Spinal cord (tissue), 4 donors: ENCODE data around the gene SELENBP1. TPM values are rescaled to one million over a fixed set of nuclear protein-coding genes. Genes with fewer than 3 reads are reported as not detected.

Experiments
- polyA plus RNA-seq, 2 donors: library from polyadenylated mRNA; unstranded; fragments of 120-200 nt; gene quantifications; one replicate each; pipeline ENCODE4 v1.2.1, GENCODE V29; 2013; ENCODE audit not compliant: insufficient read length in 2 of 2
- total RNA-seq, 2 donors: library from RNA; depleted of rRNA in 1 of 2; stranded (reverse); fragments of 120-200 nt in 1 of 2; fragments of >200 nt in 1 of 2; gene quantifications; one replicate each; pipeline versions ENCODE4 v1.2.3 to v1.2.4, GENCODE V29; 2013 to 2014

Gene SELENBP1
- total and polyA plus RNA-seq, 4 donors, result 13.6 to 147 (median 38.3) TPM

Other genes starting within 250 kb of the SELENBP1 start
- 10 to 100 TPM; 10.2 to 16.4 TPM for gene SEMA6C, start 226.1 kb downstream of the SELENBP1 start, total RNA-seq
- gene SEMA6C, start 226.1 kb downstream of the SELENBP1 start, polyA plus RNA-seq, result 10 to 100 TPM; 34.6 to 47.8 TPM
- gene TNFAIP8L2, start 216.1 kb downstream of the SELENBP1 start, total RNA-seq, result 1 to 10 TPM; 4.5 to 5.5 TPM
- 1 to 10 TPM; 3.2 to 3.9 TPM for gene TNFAIP8L2, start 216.1 kb downstream of the SELENBP1 start, polyA plus RNA-seq
- gene LYSMD1, start 206.8 kb downstream of the SELENBP1 start, total RNA-seq, result 10 to 100 TPM; 12.9 to 19.1 TPM
- gene LYSMD1, start 206.8 kb downstream of the SELENBP1 start, polyA plus RNA-seq, result 10 to 100 TPM; 17.9 to 18.7 TPM
- gene SCNM1, start 206.6 kb downstream of the SELENBP1 start, total RNA-seq, result 10 to 100 TPM; 26.1 to 59.3 TPM
- gene SCNM1, start 206.6 kb downstream of the SELENBP1 start, polyA plus RNA-seq, result 10 to 100 TPM; 54.8 to 55.8 TPM
- not detected for gene TMOD4, start 196.7 kb downstream of the SELENBP1 start, total RNA-seq
- gene TMOD4, start 196.7 kb downstream of the SELENBP1 start, polyA plus RNA-seq, result 1 to 10 TPM in 1 of 2 donors, not detected in 1; 1.2 TPM
- 10 to 100 TPM; 38.6 to 67.7 TPM for gene VPS72, start 182.5 kb downstream of the SELENBP1 start, total RNA-seq
- 10 to 100 TPM; 91.6 to 93.0 TPM for gene VPS72, start 182.5 kb downstream of the SELENBP1 start, polyA plus RNA-seq
- gene PIP5K1A, start 174.2 kb downstream of the SELENBP1 start, total RNA-seq, result 10 to 100 TPM; 44.0 to 59.3 TPM
- gene PIP5K1A, start 174.2 kb downstream of the SELENBP1 start, polyA plus RNA-seq, result 10 to 100 TPM; 34.9 to 50.9 TPM
- gene PSMD4, start 118.0 kb downstream of the SELENBP1 start, total RNA-seq, result 100 to 1,000 TPM; 108 to 211 TPM
- gene PSMD4, start 118.0 kb downstream of the SELENBP1 start, polyA plus RNA-seq, result 100 to 1,000 TPM; 178 to 181 TPM
- gene ZNF687, start 90.4 kb downstream of the SELENBP1 start, total RNA-seq, result 10 to 100 TPM in 1 of 2 donors, 1 to 10 TPM in 1; 9.6 to 14.1 TPM
- 10 to 100 TPM; 19.8 to 24.9 TPM for gene ZNF687, start 90.4 kb downstream of the SELENBP1 start, polyA plus RNA-seq
- 10 to 100 TPM; 37.9 to 49.6 TPM for gene PI4KB, start 45.3 kb downstream of the SELENBP1 start, total RNA-seq
- gene PI4KB, start 45.3 kb downstream of the SELENBP1 start, polyA plus RNA-seq, result 10 to 100 TPM; 70.3 to 79.0 TPM
- gene RFX5, start 25.5 kb downstream of the SELENBP1 start, total RNA-seq, result 10 to 100 TPM; 36.9 to 53.1 TPM
- gene RFX5, start 25.5 kb downstream of the SELENBP1 start, polyA plus RNA-seq, result 10 to 100 TPM; 38.0 to 45.5 TPM
- gene PSMB4, start 26.9 kb upstream of the SELENBP1 start, total RNA-seq, result 100 to 1,000 TPM; 247 to 298 TPM
- gene PSMB4, start 26.9 kb upstream of the SELENBP1 start, polyA plus RNA-seq, result 100 to 1,000 TPM; 274 to 285 TPM
- 10 to 100 TPM; 56.0 to 76.0 TPM for gene POGZ, start 86.8 kb upstream of the SELENBP1 start, total RNA-seq
- 100 to 1,000 TPM in 1 of 2 donors, 10 to 100 TPM in 1; 86.3 to 102 TPM for gene POGZ, start 86.8 kb upstream of the SELENBP1 start, polyA plus RNA-seq
- 1 to 10 TPM; 2.4 to 4.1 TPM for gene CGN, start 138.7 kb upstream of the SELENBP1 start, total RNA-seq
- gene CGN, start 138.7 kb upstream of the SELENBP1 start, polyA plus RNA-seq, result 10 to 100 TPM in 1 of 2 donors, 1 to 10 TPM in 1; 6.9 to 14.1 TPM
- 1 to 10 TPM; 5.8 to 6.3 TPM for gene TUFT1, start 167.6 kb upstream of the SELENBP1 start, total RNA-seq
- gene TUFT1, start 167.6 kb upstream of the SELENBP1 start, polyA plus RNA-seq, result 1 to 10 TPM; 6.4 to 9.7 TPM
- 10 to 100 TPM; 33.1 to 77.1 TPM for gene SNX27, start 239.3 kb upstream of the SELENBP1 start, total RNA-seq
- gene SNX27, start 239.3 kb upstream of the SELENBP1 start, polyA plus RNA-seq, result 10 to 100 TPM; 44.5 to 51.2 TPM